ENCODE results near the gene ANKRD13B.

Gene ANKRD13B

GRCh38 chr17:29592850-29593551, at the start of gene ANKRD13B:
Gene ANKRD13B, plus strand, starts transcription at chr17:29593132. Its CDS starts 490 bp downstream, at chr17:29593622.
- H3K4me3 ChIP-seq (replicated peaks; ENCODE audit: low read depth, low read length), result peak within 1 kb of the TSS; percentile 59
- DNase-seq (ENCODE audit: extremely low read depth, low read depth), result no peak
- TF ChIP-seq CTCF (IDR thresholded peaks at IDR 0.05; ENCODE audit: low read depth, low read length, missing control alignments), result no peak

GRCh38 chr17:29544066-29544465, 48.9 kb upstream of the ANKRD13B start:
- TF ChIP-seq CTCF (IDR thresholded peaks at IDR 0.05; ENCODE audit: low read depth, low read length, missing control alignments), result no peak
- no peak for DNase-seq (ENCODE audit: extremely low read depth, low read depth)
- H3K4me3 ChIP-seq (replicated peaks; ENCODE audit: low read depth, low read length), result no peak overlapping the region

- no peak overlapping the region for H3K4me3 ChIP-seq (replicated peaks; ENCODE audit: low read depth, low read length)
Observed at GRCh38 chr17:29546085-29546484, 46.8 kb upstream of the ANKRD13B start.

GRCh38 chr17:29546830-29547229, 46.1 kb upstream of the ANKRD13B start:
- H3K4me3 ChIP-seq (replicated peaks; ENCODE audit: low read depth, low read length), result no peak overlapping the region
- no peak for TF ChIP-seq CTCF (IDR thresholded peaks at IDR 0.05; ENCODE audit: low read depth, low read length, missing control alignments)
- DNase-seq (ENCODE audit: extremely low read depth, low read depth), result no peak

More at GRCh38 chr17:29546085-29546484, 46.8 kb upstream of the ANKRD13B start:
- DNase-seq (ENCODE audit: extremely low read depth, low read depth), result no peak
- TF ChIP-seq CTCF (IDR thresholded peaks at IDR 0.05; ENCODE audit: low read depth, low read length, missing control alignments), result no peak

- H3K4me3 ChIP-seq (replicated peaks; ENCODE audit: low read depth, low read length), result no peak overlapping the region
- DNase-seq (ENCODE audit: extremely low read depth, low read depth), result no peak
- no peak for TF ChIP-seq CTCF (IDR thresholded peaks at IDR 0.05; ENCODE audit: low read depth, low read length, missing control alignments)
Observed at GRCh38 chr17:29549177-29549923, 43.6 kb upstream of the ANKRD13B start.

- no peak overlapping the region for H3K4me3 ChIP-seq (replicated peaks; ENCODE audit: low read depth, low read length)
- no peak for TF ChIP-seq CTCF (IDR thresholded peaks at IDR 0.05; ENCODE audit: low read depth, low read length, missing control alignments)
- DNase-seq (ENCODE audit: extremely low read depth, low read depth), result no peak
Observed at GRCh38 chr17:29555840-29556239, 37.1 kb upstream of the ANKRD13B start.
